GM18511 (cell line): ENCODE data around the gene JAM3.

Source experiments
- ATAC-seq: cut with Tn5 transposase; IDR thresholded peaks from one replicate; pipeline ENCODE4 v1.9.1; 2021; ENCODE audit warnings: mild to moderate bottlenecking, moderate library complexity; ENCODE audit not compliant: unreplicated experiment

JAM3 gene

DNA sequence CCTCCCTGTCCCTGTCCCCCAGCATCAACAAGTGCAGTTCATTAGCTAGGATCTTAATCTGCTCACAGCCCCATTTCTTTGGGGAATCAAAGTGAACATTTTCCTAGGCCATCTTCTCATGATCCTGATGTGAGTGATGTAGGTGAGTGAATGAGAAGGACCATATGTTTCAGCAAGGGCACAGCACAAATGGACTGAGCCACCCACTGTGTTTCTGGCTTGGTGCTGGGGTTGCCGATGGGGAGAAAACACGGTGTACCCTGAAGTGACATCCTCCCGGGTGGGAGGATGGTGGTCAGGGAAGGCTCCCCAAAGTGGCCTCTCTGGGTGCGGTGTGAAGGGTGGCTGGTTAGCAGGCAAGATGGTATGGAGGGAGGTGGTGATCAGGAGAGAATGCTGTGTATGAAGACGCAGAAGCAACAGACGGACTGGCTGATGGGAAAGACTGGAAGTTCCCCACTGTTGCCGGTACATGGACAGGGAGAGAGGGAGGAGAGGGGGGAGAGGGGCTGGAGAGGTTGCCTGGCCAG is 72.2 kb downstream of the JAM3 start:
- no peak for ATAC-seq

DNA sequence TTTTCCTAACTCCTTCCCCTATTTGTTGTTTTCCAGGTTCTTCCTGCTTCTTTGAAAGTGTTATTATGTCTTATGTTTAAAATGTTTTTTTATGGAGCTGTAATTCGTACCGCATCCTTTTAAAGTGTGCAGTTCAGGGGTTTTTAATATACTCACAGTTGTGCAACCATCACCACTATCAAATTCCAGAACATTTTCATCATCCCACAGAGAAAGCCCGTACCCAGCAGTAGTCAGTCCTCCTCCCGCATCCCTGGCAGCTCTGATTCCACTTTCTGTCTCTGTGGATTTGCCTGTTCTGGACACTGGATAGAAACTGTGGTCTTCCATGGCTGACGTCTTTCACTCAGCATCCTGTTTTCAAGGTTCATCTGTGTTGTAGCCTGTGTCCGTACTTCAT is 73.7 kb downstream of the JAM3 start:
- ATAC-seq, result no peak

DNA sequence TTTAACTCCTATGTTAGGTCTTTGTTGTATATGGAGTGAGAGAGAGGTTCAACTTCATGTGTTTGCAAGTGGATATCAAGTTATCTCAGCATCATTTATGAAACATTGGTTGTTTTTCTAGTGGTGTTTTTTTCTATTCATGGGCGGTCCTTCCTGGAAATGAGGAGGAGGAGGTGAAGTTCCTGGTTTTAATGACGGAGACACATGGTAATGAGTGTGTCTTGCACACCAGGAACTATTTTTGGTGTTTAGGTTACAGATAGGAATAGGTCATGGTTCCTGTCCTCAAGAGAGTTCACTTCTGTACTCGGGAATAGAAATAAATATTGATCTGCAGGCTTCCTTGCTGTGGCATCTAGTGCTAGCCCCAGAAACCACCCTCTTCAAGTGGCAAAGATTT is 74.9 kb downstream of the JAM3 start:
- no peak for ATAC-seq

DNA sequence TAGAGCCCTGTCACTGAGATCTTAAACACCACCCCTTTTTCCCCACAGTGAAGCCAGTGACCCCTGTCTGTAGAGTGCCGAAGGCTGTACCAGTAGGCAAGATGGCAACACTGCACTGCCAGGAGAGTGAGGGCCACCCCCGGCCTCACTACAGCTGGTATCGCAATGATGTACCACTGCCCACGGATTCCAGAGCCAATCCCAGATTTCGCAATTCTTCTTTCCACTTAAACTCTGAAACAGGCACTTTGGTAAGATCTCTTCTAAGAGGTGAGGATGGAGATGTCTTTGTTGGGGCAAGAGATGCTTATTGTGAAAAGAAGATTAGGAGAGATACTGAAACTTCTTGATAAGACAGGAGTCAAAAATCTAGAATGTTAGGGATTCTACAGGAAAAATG is 75.9 kb downstream of the JAM3 start:
- no peak for ATAC-seq

DNA sequence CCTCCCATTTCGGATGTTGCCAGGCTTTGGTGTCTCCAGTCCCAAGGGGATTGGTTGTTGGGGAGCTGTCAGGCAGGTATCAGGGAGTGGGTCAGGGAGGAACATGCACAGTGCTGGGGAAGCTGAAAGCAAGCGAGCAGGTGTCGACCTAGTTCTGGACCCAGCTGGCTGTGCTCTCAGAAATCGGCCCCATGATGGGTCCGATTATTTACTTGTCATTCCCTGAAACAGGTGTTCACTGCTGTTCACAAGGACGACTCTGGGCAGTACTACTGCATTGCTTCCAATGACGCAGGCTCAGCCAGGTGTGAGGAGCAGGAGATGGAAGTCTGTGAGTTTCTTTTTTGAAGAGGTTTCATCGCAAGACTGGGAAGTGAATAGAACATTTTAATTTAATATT is 76.8 kb downstream of the JAM3 start:
- no peak for ATAC-seq

DNA sequence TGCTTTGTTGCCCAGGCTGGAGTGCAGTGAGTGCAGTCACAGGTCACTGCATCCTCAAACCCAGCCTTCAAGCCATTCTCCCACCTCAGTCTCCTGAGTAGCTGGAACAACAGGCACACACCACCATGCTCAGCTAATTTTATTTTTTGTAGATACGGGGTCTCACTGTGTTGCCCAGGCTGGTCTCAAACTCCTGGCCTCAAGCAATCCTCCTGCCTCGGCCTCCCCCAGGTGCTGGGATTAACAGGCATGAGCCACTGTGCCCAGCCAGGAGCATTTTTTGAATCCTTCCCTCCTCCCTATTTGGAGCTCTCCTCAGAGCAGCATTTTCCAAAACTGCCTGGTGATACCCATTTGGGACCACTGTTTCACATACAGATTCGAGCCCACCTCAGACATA is 77.7 kb downstream of the JAM3 start:
- ATAC-seq, result no peak

DNA sequence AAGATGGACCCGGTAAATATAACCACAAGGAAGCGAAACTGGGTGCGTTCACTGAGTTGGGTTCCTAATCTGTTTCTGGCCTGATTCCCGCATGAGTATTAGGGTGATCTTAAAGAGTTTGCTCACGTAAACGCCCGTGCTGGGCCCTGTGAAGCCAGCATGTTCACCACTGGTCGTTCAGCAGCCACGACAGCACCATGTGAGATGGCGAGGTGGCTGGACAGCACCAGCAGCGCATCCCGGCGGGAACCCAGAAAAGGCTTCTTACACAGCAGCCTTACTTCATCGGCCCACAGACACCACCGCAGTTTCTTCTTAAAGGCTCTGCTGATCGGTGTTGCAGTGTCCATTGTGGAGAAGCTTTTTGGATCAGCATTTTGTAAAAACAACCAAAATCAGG is 80.5 kb downstream of the JAM3 start:
- ATAC-seq, result no peak

DNA sequence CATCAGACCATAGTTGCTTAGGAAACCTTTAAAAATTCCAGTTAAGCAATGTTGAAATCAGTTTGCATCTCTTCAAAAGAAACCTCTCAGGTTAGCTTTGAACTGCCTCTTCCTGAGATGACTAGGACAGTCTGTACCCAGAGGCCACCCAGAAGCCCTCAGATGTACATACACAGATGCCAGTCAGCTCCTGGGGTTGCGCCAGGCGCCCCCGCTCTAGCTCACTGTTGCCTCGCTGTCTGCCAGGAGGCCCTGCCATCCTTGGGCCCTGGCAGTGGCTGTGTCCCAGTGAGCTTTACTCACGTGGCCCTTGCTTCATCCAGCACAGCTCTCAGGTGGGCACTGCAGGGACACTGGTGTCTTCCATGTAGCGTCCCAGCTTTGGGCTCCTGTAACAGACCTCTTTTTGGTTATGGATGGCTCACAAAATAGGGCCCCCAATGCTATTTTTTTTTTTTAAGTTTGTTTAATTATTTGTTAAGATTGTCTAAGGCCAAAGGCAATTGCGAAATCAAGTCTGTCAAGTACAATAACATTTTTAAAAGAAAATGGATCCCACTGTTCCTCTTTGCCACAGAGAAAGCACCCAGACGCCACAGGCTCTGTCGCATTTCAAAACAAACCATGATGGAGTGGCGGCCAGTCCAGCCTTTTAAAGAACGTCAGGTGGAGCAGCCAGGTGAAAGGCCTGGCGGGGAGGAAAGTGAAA is 81.5 kb downstream of the JAM3 start:
- no peak for ATAC-seq

DNA sequence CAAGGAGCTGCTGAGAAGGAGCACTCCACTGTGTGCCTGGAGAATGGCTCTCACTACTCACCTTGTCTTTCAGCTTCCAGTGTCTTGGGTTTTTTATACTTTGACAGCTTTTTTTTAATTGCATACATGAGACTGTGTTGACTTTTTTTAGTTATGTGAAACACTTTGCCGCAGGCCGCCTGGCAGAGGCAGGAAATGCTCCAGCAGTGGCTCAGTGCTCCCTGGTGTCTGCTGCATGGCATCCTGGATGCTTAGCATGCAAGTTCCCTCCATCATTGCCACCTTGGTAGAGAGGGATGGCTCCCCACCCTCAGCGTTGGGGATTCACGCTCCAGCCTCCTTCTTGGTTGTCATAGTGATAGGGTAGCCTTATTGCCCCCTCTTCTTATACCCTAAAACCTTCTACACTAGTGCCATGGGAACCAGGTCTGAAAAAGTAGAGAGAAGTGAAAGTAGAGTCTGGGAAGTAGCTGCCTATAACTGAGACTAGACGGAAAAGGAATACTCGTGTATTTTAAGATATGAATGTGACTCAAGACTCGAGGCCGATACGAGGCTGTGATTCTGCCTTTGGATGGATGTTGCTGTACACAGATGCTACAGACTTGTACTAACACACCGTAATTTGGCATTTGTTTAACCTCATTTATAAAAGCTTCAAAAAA is 82.3 kb downstream of the JAM3 start:
- ATAC-seq, result no peak

DNA sequence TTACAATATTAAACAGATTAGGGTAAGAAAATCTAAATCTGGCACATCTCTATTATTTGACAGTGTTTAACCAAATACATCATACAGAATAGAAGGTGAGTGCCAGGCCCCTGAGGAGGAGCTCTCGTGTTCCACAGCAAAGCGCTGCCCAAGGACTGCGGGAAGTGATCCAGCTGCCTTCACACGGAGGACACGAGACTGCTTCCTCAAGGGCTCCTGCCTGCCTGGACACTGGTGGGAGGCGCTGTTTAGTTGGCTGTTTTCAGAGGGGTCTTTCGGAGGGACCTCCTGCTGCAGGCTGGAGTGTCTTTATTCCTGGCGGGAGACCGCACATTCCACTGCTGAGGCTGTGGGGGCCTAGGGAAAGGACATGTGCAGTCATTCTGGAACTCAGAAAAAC is 83.8 kb downstream of the JAM3 start:
- no peak for ATAC-seq

DNA sequence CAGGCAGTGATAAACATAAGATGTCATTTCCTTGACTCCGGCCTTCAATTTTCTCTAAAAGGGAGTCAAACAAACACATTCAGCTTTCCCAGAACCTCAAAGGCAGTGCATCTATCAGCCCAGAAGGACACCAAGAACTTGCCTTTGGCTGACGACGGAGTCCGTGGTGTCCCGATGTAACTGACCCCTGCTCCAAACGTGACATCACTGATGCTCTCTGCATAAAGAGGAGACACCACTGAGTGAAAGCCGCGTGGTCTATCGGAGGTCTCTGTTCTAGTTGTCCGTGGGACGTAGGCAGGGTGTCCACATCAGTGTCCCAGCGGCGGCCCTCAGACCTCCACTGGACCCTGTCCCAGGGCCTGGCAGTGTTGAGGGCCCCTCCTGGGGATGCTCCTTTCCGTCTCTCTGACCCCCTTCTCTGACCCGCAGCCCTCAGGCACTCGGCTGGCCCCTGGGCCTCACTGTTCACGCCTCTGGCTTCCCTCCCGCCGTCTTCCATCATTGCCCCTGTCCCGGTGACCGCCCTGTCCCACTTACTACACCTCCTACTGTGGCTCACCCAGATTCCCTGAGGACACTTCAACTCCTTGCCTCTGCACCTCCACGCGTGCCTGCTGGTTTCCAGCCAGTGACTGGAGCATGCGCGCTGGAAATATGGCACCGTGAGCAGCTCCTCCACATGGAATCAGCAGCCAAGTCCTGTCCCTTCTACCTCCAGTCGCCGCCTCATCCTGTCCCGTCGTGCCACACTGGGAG is 84.5 kb downstream of the JAM3 start:
- ATAC-seq, result no peak

DNA sequence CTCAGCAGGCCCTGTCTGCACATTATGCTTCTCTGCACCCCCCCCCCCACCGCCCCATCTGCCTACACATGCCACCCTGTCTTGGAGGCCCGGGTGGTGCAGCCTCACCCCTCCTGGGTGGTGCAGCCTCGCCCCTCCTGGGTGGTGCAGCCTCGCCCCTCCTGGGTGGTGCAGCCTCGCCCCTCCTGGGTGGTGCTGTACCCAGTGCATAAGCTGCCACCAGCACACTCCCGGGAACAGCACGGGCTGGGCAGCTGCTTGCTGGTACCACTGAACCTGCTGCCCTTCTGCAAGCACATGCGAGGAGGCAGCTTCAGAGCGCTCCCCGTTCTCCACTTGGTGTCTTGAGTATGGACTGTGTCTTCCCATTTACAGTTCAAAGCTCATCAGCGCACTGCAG is 85.6 kb downstream of the JAM3 start:
- ATAC-seq, result no peak

DNA sequence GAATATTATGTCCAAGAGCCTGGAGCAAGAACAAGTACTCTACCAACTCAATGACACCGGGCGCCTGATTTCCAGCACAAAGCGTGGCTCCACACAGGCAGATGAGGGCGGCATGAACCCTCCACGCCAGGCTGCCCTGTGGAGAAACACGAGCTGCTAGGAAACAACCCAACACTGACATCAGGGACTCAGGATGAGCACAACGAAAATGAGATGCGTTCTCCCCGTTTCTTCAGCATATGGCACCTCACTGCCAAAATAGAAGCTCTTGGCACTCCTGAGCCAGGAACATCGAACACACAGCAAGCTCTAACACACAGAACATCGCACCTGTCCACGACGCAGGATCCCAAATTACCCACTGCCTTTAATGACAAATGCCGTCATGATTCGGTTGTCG is 86.6 kb downstream of the JAM3 start:
- ATAC-seq, result no peak

DNA sequence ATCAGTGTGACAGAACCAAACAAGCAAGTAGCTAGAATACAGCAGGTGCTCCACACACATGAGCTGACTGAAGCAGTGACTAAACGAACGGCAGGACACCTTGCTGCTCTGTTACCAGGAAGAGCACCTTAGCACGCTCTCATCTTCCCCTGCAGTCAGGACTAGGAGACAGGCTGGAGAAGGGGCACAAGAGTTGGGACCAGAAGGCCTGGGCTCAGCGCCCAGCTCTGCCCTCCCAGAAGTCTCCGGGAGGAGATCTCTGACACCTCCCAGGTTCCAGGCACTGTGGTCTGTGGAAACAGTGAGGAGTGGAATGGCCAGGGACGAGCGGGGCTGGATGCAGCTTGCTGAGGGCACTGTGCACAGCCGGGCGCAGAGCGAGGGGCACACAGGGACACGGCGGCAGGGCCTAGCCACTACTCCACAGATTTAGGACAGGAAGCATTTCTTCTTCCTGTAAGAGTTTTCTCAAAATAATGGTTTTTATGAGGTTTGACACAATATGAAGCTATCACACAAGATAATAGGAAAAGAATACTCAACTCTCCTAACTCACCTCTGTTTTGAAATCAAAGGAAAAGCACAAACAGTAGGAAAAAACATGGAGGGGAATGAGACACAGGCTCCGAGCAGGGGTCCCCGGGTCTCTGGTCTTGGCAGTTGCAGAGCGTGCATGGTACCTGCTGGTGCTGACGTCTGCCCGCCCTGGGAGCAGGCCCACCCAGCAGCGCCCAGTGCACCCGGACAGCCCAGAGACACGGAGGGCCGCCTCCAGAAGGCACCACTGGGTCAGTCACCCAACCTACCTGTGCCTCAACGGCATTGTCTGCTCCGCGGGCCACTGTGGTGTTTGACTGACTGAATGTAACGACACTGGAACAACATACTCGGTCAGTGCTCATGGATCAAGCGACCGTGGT is 87.3 kb downstream of the JAM3 start:
- no peak for ATAC-seq

DNA sequence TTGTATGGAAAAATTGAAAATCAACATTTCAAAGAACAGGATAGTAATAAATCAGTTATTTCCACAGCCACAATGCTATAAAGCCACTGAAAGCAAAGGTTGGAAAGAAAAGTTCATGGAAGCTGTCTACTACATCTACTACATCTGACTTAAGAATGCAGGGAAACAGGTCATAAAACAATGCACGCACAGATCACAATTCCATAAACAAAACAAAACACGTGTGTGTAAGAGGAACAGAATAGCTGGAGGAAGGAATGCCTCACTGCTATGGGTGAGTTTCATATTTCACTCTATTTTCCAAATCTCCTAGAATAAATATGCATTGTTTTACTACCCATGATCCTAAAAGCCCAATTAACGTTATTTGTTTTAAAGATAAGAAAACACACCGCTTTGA is 88.6 kb downstream of the JAM3 start:
- no peak for ATAC-seq

DNA sequence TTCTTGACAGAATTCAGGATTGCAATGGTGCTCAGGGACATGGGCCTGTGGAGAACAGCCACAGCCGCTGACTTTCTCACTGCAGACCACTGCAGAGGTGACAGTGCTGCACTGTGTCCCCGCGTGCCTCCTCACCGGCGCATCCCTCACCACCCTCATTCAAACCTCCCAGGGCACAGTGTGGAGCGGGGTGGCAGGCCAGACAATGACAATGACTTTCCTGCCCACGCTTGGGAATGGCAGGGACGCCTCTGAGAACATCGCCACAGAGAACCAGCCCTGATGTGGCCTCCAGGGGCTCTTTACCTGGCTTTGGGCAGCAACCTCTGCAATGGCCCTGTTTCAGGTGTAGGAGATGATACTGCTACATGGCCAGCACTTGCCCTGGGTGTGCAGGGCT is 89.2 kb downstream of the JAM3 start:
- ATAC-seq, result no peak

DNA sequence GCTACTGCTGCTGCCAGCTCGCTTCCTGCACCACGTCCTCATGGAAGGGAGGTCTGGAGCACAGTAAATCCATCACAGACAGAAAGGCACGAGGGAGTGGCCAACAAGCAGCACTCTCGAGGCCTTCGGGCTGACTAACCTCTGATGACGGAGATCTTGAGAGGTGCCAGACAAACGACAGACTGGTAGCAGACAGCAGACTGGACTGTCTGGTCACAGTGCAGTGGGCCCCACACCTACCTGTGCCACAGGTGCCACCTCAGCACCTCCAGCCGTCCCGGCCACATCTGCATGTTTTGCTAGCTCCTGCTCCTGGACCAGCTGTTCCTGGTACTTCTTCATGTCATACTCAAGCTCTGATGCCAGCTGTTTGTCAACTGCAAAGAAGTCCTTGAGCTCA is 90.8 kb downstream of the JAM3 start:
- no peak for ATAC-seq

DNA sequence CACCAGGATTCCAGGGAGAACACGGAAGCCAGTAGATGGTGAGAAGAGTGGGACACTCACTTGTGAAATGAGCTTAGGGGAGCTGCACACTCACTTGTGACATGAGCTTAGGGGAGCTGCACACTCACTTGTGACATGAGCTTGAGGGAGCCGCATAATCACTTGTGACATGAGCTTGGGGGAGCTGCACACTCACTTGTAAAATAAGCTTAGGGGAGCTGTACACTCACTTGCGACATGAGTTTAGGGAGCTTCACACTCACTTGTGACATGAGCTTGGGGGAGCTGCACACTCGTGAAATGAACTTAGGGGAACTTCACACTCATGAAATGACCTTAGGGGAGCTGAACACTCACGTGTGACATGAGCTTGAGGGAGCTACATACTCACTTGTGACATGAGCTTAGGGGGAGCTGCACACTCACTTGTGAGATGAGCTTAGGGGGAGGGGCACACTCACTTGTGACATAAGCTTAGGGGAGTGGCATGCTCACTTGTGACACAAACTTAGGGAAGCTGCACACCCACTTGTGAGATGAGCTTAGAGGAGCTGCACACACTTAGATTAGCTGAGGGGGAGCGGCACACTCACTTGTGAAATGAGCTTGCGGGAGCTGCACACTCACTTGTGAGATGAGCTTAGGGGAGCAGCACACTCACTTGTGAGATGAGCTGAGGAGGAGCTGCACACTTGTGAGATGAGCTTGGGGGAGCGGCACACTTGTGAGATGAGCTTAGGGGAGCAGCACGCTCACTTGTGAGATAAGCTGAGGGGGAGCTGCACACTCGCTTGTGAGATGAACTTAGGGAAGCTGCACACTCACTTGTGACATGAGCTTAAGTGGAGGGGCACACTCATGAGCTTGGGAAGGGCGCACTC is 95.9 kb downstream of the JAM3 start:
- no peak for ATAC-seq

DNA sequence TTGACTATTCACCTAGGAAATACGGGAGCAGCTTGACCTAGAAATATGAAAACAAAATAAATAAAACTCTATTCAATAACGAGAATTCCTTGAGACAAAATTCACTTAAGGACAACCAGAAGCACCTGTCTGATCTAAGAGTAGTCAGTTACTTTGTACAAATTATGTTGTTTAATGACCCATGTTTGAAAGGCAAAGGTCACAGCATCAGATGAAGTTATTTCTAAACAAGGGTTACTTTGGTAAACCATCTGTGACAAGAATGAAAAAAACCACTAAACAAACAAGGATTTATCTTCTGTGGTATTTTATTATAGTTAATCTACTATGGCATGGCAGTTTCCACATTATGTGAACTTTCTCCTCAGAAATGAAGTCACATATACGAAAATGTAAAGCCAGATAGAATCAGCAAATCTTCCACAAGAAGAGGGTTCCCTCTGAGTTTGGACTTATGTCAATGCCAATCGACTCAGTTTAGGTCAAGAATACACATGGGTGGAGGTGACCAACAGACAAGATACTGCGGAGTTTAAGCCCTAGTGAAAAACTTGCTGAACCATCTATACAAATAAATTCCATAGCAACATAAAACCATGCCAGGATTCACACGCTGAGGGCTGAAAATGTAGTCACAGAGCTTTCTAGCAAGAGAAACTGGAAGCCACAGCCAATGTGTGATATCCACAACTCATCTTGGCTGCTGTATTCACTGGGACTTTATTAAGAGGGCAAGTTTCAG is 101.5 kb downstream of the JAM3 start:
- no peak for ATAC-seq
